GM23248 (cell line): Measurements from ENCODE around the gene ARHGEF25.

Source experiments
- EZH2 ChIP-seq: fragments of 200-600 bp; sonication (generic); IDR thresholded peaks from 2 replicates; pipeline ENCODE4 v1.6.1; 2018; ENCODE audit warnings: antibody characterized with exemption, mild to moderate bottlenecking; ENCODE audit not compliant: insufficient read depth, poor library complexity, severe bottlenecking
- EZH2phosphoT487 ChIP-seq: fragments of 200-600 bp; sonication (generic); IDR thresholded peaks from 2 replicates; pipeline ENCODE4 v1.6.1; 2018; ENCODE audit warnings: antibody characterized with exemption, moderate library complexity, mild to moderate bottlenecking, low read depth; ENCODE audit not compliant: insufficient read depth

DNA sequence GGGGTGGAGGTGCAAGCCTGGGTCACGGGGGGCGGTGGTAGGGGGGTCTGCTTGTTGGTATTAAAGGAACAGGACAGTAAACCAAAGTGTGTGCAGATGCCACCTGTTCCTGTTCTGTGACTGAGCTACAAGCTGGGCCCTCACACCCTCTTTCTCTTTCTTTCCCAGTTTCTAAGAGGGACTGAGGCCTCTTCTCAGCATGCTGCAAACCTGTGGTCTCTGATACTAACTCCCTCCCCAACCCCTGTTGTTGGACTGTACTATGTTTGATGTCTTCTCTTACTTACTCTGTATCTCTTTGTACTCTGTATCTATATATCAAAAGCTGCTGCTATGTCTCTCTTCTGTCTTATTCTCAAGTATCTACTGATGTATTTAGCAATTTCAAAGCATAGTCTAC, 27.2 kb upstream of the ARHGEF25 start:
- no peak for TF ChIP-seq EZH2phosphoT487
- TF ChIP-seq EZH2 = no peak
